ENCODE results near the gene PRELID2. TPM values are rescaled to one million over a fixed set of nuclear protein-coding genes. Genes with fewer than 3 reads are reported as not detected.

PRELID2 gene
- total RNA-seq, 2 donors from 2014 or later: 6.7 to 14.3 TPM

DNA sequence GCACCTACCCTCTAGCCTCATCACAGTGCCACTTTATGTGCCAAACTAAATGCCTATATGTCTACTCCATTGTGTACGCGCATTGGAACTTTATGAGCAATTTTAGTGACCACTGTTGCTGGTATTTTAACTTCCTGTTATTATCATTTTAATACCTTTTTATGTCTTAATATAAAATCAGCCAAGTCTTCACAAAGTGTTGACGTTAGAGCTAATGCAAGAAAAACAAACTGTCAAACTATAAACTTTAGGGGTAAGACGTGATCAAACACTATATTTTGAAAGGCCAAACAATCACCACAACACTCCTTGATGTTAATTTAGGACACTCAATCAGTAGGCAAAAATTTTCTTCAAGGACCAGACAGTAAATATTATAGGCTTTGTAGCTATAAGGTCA, 73.9 kb downstream of the PRELID2 start:
- H3K4me3 ChIP-seq (ENCODE audit: low read length): no peak overlapping the region
- no peak overlapping the region for H3K27ac Mint-ChIP-seq
- H3K4me3 Mint-ChIP-seq: no peak overlapping the region

GRCh38 chr5:145760660-145761059, 74.5 kb downstream of the PRELID2 start:
- no peak overlapping the region for H3K9ac ChIP-seq (ENCODE audit: extremely low read depth, low read length, poor library complexity, severe bottlenecking)
- H3K4me1 ChIP-seq (ENCODE audit: control insufficient read depth, insufficient read depth, low read length): no peaks in the 10 kb centered on the region
- TF ChIP-seq, protein P1, sequence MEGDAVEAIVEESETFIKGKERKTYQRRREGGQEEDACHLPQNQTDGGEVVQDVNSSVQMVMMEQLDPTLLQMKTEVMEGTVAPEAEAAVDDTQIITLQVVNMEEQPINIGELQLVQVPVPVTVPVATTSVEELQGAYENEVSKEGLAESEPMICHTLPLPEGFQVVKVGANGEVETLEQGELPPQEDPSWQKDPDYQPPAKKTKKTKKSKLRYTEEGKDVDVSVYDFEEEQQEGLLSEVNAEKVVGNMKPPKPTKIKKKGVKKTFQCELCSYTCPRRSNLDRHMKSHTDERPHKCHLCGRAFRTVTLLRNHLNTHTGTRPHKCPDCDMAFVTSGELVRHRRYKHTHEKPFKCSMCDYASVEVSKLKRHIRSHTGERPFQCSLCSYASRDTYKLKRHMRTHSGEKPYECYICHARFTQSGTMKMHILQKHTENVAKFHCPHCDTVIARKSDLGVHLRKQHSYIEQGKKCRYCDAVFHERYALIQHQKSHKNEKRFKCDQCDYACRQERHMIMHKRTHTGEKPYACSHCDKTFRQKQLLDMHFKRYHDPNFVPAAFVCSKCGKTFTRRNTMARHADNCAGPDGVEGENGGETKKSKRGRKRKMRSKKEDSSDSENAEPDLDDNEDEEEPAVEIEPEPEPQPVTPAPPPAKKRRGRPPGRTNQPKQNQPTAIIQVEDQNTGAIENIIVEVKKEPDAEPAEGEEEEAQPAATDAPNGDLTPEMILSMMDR (conservative IDR thresholded peaks at IDR 0.05): no peak
- no peaks in the 10 kb centered on the region for H3K9me3 Mint-ChIP-seq
- no peaks in the 10 kb centered on the region for H3K36me3 ChIP-seq (ENCODE audit: control insufficient read depth, insufficient read depth, low read length)
- 83% methylated on average over 1 of the region's 1 CpG; no CpG with 5 or more reads in 1 of the 2 experiments for WGBS, 2 experiments (ENCODE audit: insufficient coverage in 1 of 2, insufficient read length in 1 of 2)
- H3K9me3 ChIP-seq (ENCODE audit: control insufficient read depth, low read length): no peaks in the 10 kb centered on the region
- H3K27ac Mint-ChIP-seq: no peak overlapping the region
- no peak for DNase-seq
- no peaks in the 10 kb centered on the region for H3K4me1 Mint-ChIP-seq
- H3K4me3 Mint-ChIP-seq: no peak overlapping the region
- H3K36me3 Mint-ChIP-seq (ENCODE audit: low read depth): no peaks in the 10 kb centered on the region
- H3K27me3 ChIP-seq (ENCODE audit: control insufficient read depth, insufficient read depth, low read length, poor library complexity, severe bottlenecking): no peaks in the 10 kb centered on the region
- no peak overlapping the region for H3K27ac ChIP-seq (ENCODE audit: low read depth, low read length)
- no peaks in the 10 kb centered on the region for H3K27me3 Mint-ChIP-seq (ENCODE audit: insufficient read depth)
- no peak overlapping the region for H3K4me3 ChIP-seq (ENCODE audit: low read length)

More for the DNA sequence above, 73.9 kb downstream of the PRELID2 start:
- Histone ChIP-seq H3K27me3 (ENCODE audit: control insufficient read depth, insufficient read depth, low read length, poor library complexity, severe bottlenecking) (no peaks in the 10 kb centered on the region), H3K9ac (ENCODE audit: extremely low read depth, low read length, poor library complexity, severe bottlenecking) (no peak overlapping the region), H3K4me1 (ENCODE audit: control insufficient read depth, insufficient read depth, low read length) (no peaks in the 10 kb centered on the region), H3K9me3 (ENCODE audit: control insufficient read depth, low read length) (peaks cover 2% of the 10 kb centered on the region), H3K36me3 (ENCODE audit: control insufficient read depth, insufficient read depth, low read length) (no peaks in the 10 kb centered on the region), H3K27ac (ENCODE audit: low read depth, low read length) (no peak overlapping the region)
- no peak for DNase-seq
- Mint-ChIP-seq H3K4me1 (no peaks in the 10 kb centered on the region), H3K36me3 (ENCODE audit: low read depth) (peaks cover 1% of the 10 kb centered on the region), H3K27me3 (ENCODE audit: insufficient read depth) (no peaks in the 10 kb centered on the region), H3K9me3 (peaks cover 2% of the 10 kb centered on the region)
- 91 to 100% methylated on average over 2 to 4 of the region's 4 CpGs for WGBS, 2 experiments (ENCODE audit: insufficient coverage in 1 of 2, insufficient read length in 1 of 2)
- TF ChIP-seq, protein P1 (conservative IDR thresholded peaks at IDR 0.05): no peak

- Histone ChIP-seq H3K27ac (ENCODE audit: low read depth, low read length) (no peak overlapping the region), H3K9me3 (ENCODE audit: control insufficient read depth, low read length) (no peaks in the 10 kb centered on the region), H3K36me3 (ENCODE audit: control insufficient read depth, insufficient read depth, low read length) (no peaks in the 10 kb centered on the region), H3K4me3 (ENCODE audit: low read length) (no peak overlapping the region), H3K4me1 (ENCODE audit: control insufficient read depth, insufficient read depth, low read length) (no peaks in the 10 kb centered on the region), H3K27me3 (ENCODE audit: control insufficient read depth, insufficient read depth, low read length, poor library complexity, severe bottlenecking) (no peaks in the 10 kb centered on the region), H3K9ac (ENCODE audit: extremely low read depth, low read length, poor library complexity, severe bottlenecking) (no peak overlapping the region)
- TF ChIP-seq, protein P1 (conservative IDR thresholded peaks at IDR 0.05): no peak
- Mint-ChIP-seq H3K4me1 (peaks cover 5% of the 10 kb centered on the region), H3K4me3 (no peak overlapping the region), H3K9me3 (peaks cover 19% of the 10 kb centered on the region), H3K27ac (no peak overlapping the region), H3K27me3 (ENCODE audit: insufficient read depth) (no peaks in the 10 kb centered on the region), H3K36me3 (ENCODE audit: low read depth) (peaks cover 1% of the 10 kb centered on the region)
- 76 to 86% methylated on average over 4 to 5 of the region's 5 CpGs for WGBS, 2 experiments (ENCODE audit: insufficient coverage in 1 of 2, insufficient read length in 1 of 2)
- DNase-seq: no peak
Observed at GRCh38 chr5:145752947-145753346, 82.2 kb downstream of the PRELID2 start.

Measured in endodermal cell (in vitro differentiated cells).